Measurements from ENCODE around the gene MBTD1. TPM values are rescaled to one million over a fixed set of nuclear protein-coding genes. Genes with fewer than 3 reads are reported as not detected.

Gene MBTD1
- total and polyA plus RNA-seq, 2 of the 8 experiments (the other 6 are each of a cell fraction or from before 2014, with no cell fraction given): 20.3 to 51.4 TPM

GRCh38 chr17:51191895-51192294 lies 68.0 kb downstream of the MBTD1 start (continued):
- TF ChIP-seq ASH2L (IDR thresholded peaks at IDR 0.05; ENCODE audit: low read length) (no peak), GABPA (IDR thresholded peaks at IDR 0.05; ENCODE audit: borderline replicate concordance, insufficient read depth, low read length) (no peak), NRF1 (IDR thresholded peaks at IDR 0.05; ENCODE audit: low read depth, low read length) (no peak)
